OCI-LY1 (cell line): ENCODE measurements around the gene STK32B.

Experiments
- H2AFZ ChIP-seq: fragments of 200-600 bp; sonication (generic), shearing (Covaris generic); 2 replicates; pipeline ENCODE4 v1.6.0; 2014; ENCODE audit warnings: antibody characterized with exemption, mild to moderate bottlenecking, low read length
- H3F3A ChIP-seq: fragments of 200-600 bp; sonication (generic), shearing (Covaris generic); 2 replicates; pipeline ENCODE4 v1.6.0; 2014; ENCODE audit warnings: mild to moderate bottlenecking, antibody characterized with exemption, low read length, moderate library complexity; ENCODE audit not compliant: insufficient read depth
- H3K27ac ChIP-seq: fragments of 200-600 bp; sonication (generic); 2 replicates; pipeline ENCODE4 v1.5.1; 2014; ENCODE audit warnings: low read length, mixed run types, mild to moderate bottlenecking, low read depth; ENCODE audit not compliant: poor library complexity, severe bottlenecking
- H3K27me3 ChIP-seq: fragments of 200-600 bp; sonication (generic); 2 replicates; pipeline ENCODE4 v1.6.0; 2014; ENCODE audit warnings: antibody characterized with exemption, mild to moderate bottlenecking, low read length, moderate library complexity; ENCODE audit not compliant: insufficient read depth
- H3K36me3 ChIP-seq: fragments of 200-600 bp; sonication (generic); 2 replicates; pipeline ENCODE4 v1.6.1; 2014; ENCODE audit warnings: mild to moderate bottlenecking, antibody characterized with exemption, low read length, moderate library complexity, mixed read lengths; ENCODE audit not compliant: insufficient read depth
- H3K4me1 ChIP-seq: fragments of 200-600 bp; sonication (generic); 2 replicates; pipeline ENCODE4 v1.5.1; 2014; ENCODE audit warnings: mild to moderate bottlenecking, low read length, moderate library complexity; ENCODE audit not compliant: insufficient read depth, severe bottlenecking
- H3K4me2 ChIP-seq: fragments of 200-600 bp; sonication (generic), shearing (Covaris generic); 2 replicates; pipeline ENCODE4 v1.6.1; 2014; ENCODE audit warnings: low read length
- H3K4me3 ChIP-seq: fragments of 200-600 bp; sonication (generic); 2 replicates; pipeline ENCODE4 v1.5.1; 2014; ENCODE audit warnings: low read length, low read depth, mild to moderate bottlenecking, mixed read lengths; ENCODE audit not compliant: poor library complexity, severe bottlenecking
- H3K79me2 ChIP-seq: fragments of 200-600 bp; shearing (Covaris generic); 2 replicates; pipeline ENCODE4 v1.6.1; 2016; ENCODE audit warnings: mixed run types, low read length, mixed read lengths; ENCODE audit not compliant: insufficient read depth
- H3K9ac ChIP-seq: fragments of 200-600 bp; sonication (generic), shearing (Covaris generic); 2 replicates; pipeline ENCODE4 v1.6.1; 2014; ENCODE audit warnings: mild to moderate bottlenecking, low read length, mixed read lengths
- H3K9me2 ChIP-seq: fragments of 200-600 bp; sonication (generic), shearing (Covaris generic); 2 replicates; pipeline ENCODE4 v1.6.1; 2014; ENCODE audit warnings: low read depth, mild to moderate bottlenecking, low read length, mixed read lengths
- H3K9me3 ChIP-seq: fragments of 200-600 bp; shearing (Covaris generic); 2 replicates; pipeline ENCODE4 v1.6.1; 2014; ENCODE audit warnings: low read length, mixed read lengths
- H4K20me1 ChIP-seq: fragments of 200-600 bp; sonication (generic), shearing (Covaris generic); 2 replicates; pipeline ENCODE4 v1.6.0; 2016; ENCODE audit warnings: mild to moderate bottlenecking, low read length; ENCODE audit not compliant: insufficient read depth
- CTCF ChIP-seq: fragments of 200-600 bp; sonication (generic), shearing (Covaris generic); IDR thresholded peaks from 2 replicates; pipeline ENCODE4 v1.5.1; 2017; ENCODE audit warnings: mild to moderate bottlenecking, antibody characterized with exemption, low read length, moderate library complexity, mixed read lengths
- EZH2 ChIP-seq: fragments of 200-600 bp; sonication (generic), shearing (Covaris generic); IDR thresholded peaks from 2 replicates; pipeline ENCODE4 v1.8.0; 2017; ENCODE audit warnings: borderline replicate concordance, mixed run types, mild to moderate bottlenecking, antibody characterized with exemption, low read length, moderate library complexity, mixed read lengths

STK32B gene

DNA sequence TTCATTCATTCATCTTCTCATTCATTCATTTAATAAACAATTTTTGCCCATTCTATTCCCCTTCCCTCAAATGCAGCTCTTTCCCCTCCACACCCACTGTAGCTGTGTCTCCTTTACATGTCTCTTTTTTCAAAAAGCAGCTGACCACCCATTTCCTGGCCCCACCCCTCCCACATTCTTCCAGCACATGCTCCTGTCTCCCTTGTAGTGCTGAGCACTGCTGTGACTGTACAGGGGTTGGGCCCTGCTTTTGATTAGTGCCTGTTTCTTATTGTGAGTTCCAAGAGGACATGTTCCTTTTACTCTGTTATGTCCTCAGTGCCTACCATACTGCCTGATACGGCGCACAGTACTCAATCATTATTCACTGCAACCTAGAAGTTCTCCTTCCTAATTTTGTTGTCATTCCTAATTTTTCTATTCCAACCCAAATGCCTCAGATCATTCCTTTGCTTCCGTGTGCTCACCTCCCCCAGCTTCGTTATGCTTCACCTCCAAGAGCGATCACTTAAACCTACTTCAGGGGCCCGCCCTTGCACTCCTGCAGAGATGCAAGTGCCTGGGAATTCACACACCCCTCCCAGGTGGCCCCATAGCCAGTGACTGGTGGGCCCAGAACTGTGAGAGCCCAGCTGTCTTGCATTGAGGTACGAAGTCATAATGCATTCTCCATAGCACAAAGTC is 152.2 kb downstream of the STK32B start:
- H3K9me2 ChIP-seq = no peaks in the 10 kb centered on the region
- no peak overlapping the region for H3K4me2 ChIP-seq
- H2AFZ ChIP-seq = no peak overlapping the region
- H4K20me1 ChIP-seq = no peaks in the 10 kb centered on the region
- no peaks in the 10 kb centered on the region for H3K9me3 ChIP-seq
- H3K4me1 ChIP-seq = peaks cover 15% of the 10 kb centered on the region
- no peak overlapping the region for H3K4me3 ChIP-seq
- H3K9ac ChIP-seq = no peak overlapping the region
- no peaks in the 10 kb centered on the region for H3K36me3 ChIP-seq
- no peaks in the 10 kb centered on the region for H3F3A ChIP-seq
- no peaks in the 10 kb centered on the region for H3K27me3 ChIP-seq
- no peaks in the 10 kb centered on the region for H3K79me2 ChIP-seq
- TF ChIP-seq CTCF = no peak
- TF ChIP-seq EZH2 = no peak
- H3K27ac ChIP-seq = no peak overlapping the region

DNA sequence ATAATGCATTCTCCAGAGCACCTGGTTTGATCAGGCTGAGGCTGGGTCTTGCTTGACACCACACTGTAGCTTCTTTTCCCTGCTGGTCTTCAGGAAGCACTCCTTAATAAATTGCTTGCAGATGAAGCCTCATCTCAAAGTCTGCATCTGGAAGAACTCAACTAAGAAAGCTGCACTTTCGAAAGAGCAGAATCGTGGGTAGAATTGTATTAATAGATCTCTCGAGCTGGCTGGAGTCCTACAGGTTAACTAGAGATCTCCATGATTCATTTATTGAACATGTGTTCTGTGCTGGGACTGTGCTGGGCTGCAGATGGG is 152.7 kb downstream of the STK32B start:
- H2AFZ ChIP-seq = no peak overlapping the region
- no peak overlapping the region for H3K9ac ChIP-seq
- H3K4me3 ChIP-seq = no peak overlapping the region
- no peaks in the 10 kb centered on the region for H3K36me3 ChIP-seq
- no peaks in the 10 kb centered on the region for H3K79me2 ChIP-seq
- H3K9me3 ChIP-seq = no peaks in the 10 kb centered on the region
- H3F3A ChIP-seq = no peaks in the 10 kb centered on the region
- peaks cover 10% of the 10 kb centered on the region for H3K4me1 ChIP-seq
- no peaks in the 10 kb centered on the region for H3K27me3 ChIP-seq
- TF ChIP-seq CTCF (no peak), EZH2 (no peak)
- H4K20me1 ChIP-seq = no peaks in the 10 kb centered on the region
- H3K4me2 ChIP-seq = no peak overlapping the region
- no peaks in the 10 kb centered on the region for H3K9me2 ChIP-seq
- H3K27ac ChIP-seq = no peak overlapping the region

- H4K20me1 ChIP-seq = no peaks in the 10 kb centered on the region
- no peak overlapping the region for H3K4me2 ChIP-seq
- H2AFZ ChIP-seq = no peak overlapping the region
- no peak overlapping the region for H3K4me3 ChIP-seq
- H3K4me1 ChIP-seq = peaks cover 2% of the 10 kb centered on the region
- no peak overlapping the region for H3K9ac ChIP-seq
- no peaks in the 10 kb centered on the region for H3K9me3 ChIP-seq
- H3K79me2 ChIP-seq = no peaks in the 10 kb centered on the region
- H3K9me2 ChIP-seq = no peaks in the 10 kb centered on the region
- H3F3A ChIP-seq = no peaks in the 10 kb centered on the region
- H3K27me3 ChIP-seq = no peaks in the 10 kb centered on the region
- H3K27ac ChIP-seq = no peak overlapping the region
- TF ChIP-seq CTCF (no peak), EZH2 (no peak)
- no peaks in the 10 kb centered on the region for H3K36me3 ChIP-seq
These were observed 153.5 kb downstream of the STK32B start for GRCh38 chr4:5204781-5205180.
